Iris pigment epithelial cell (primary cell): ENCODE results near the gene SPTY2D1.
A peak's percentile ranks its signal among the peaks of the same experiment; 100 is the strongest.
"Not testable (repeated sequence)": the region's sequence is repeated elsewhere in the genome, so short reads cannot be mapped to it uniquely, and the experiment has no call there.

ENCODE experiments used
- DNase-seq: peaks from one replicate; pipeline ENCODE4 v3.0.0-alpha.2; 2011; ENCODE audit warnings: low read depth

Gene SPTY2D1

GRCh38 chr11:18634140-18635032 is at the start of gene SPTY2D1:
Gene SPTY2D1 (minus strand): TSS chr11:18634342. CDS start chr11:18634257, 85 bp downstream.
- peak; percentile 100 for DNase-seq

GRCh38 chr11:18682466-18682865 is 48.3 kb upstream of the SPTY2D1 start:
- DNase-seq: no peak

GRCh38 chr11:18681949-18682348 is 47.8 kb upstream of the SPTY2D1 start:
- not testable (repeated sequence) for DNase-seq

GRCh38 chr11:18677560-18677959 is 43.4 kb upstream of the SPTY2D1 start:
- DNase-seq: no peak

- no peak for DNase-seq
These were observed 42.7 kb upstream of the SPTY2D1 start for GRCh38 chr11:18676803-18677202.

- DNase-seq: peak; percentile 67
These were observed 38.1 kb upstream of the SPTY2D1 start for GRCh38 chr11:18672209-18672608.

GRCh38 chr11:18671246-18671645 is 37.1 kb upstream of the SPTY2D1 start:
- no peak for DNase-seq

GRCh38 chr11:18669711-18670110 is 35.6 kb upstream of the SPTY2D1 start:
- DNase-seq: no peak

- DNase-seq: peak; percentile 40
These were observed 35.1 kb upstream of the SPTY2D1 start for GRCh38 chr11:18669219-18669596.

- peak; percentile 26 for DNase-seq
These were observed 34.0 kb upstream of the SPTY2D1 start for GRCh38 chr11:18668131-18668530.

GRCh38 chr11:18665353-18665872 is 31.3 kb upstream of the SPTY2D1 start:
- DNase-seq: not testable (repeated sequence)

GRCh38 chr11:18657673-18658072 is 23.5 kb upstream of the SPTY2D1 start:
- DNase-seq: no peak

- peak; percentile 64 for DNase-seq
These were observed 16.9 kb upstream of the SPTY2D1 start for GRCh38 chr11:18650859-18651557.

- no peak for DNase-seq
These were observed 16.2 kb upstream of the SPTY2D1 start for GRCh38 chr11:18650353-18650752.

- DNase-seq: not testable (repeated sequence)
These were observed 8.9 kb upstream of the SPTY2D1 start for GRCh38 chr11:18643034-18643433.

- no peak for DNase-seq
These were observed 7.5 kb upstream of the SPTY2D1 start for GRCh38 chr11:18641677-18642076.

- peak; percentile 30 for DNase-seq
These were observed 644 bp downstream of the SPTY2D1 start for GRCh38 chr11:18633256-18634139.

GRCh38 chr11:18632841-18633240 is 1.3 kb downstream of the SPTY2D1 start:
- DNase-seq: no peak

- DNase-seq: no peak
These were observed 10.0 kb downstream of the SPTY2D1 start for GRCh38 chr11:18624161-18624560.

- DNase-seq: no peak
These were observed 10.4 kb downstream of the SPTY2D1 start for GRCh38 chr11:18623707-18624106.

- peak; percentile 52 for DNase-seq
These were observed 15.7 kb downstream of the SPTY2D1 start for GRCh38 chr11:18618342-18619025.
